GM21576 (cell line): ENCODE results near the gene TRAF2.

Source experiments
- ATAC-seq: cut with Tn5 transposase; IDR thresholded peaks from one replicate; pipeline ENCODE4 v1.9.1; 2021; ENCODE audit warnings: mild to moderate bottlenecking, moderate library complexity; ENCODE audit not compliant: unreplicated experiment

Gene TRAF2

GRCh38 chr9:136973618-136974617 is 87.6 kb downstream of the TRAF2 start:
- ATAC-seq, result no peak

GRCh38 chr9:136974817-136975535 is 88.7 kb downstream of the TRAF2 start:
- no peak for ATAC-seq

GRCh38 chr9:136975644-136976043 is 89.3 kb downstream of the TRAF2 start:
- ATAC-seq, result no peak
